ENCODE data around the gene SMYD4. TPM values are rescaled to one million over a fixed set of nuclear protein-coding genes. Genes with fewer than 3 reads are reported as not detected.

SMYD4 gene
- total and polyA plus RNA-seq, 2 donors (not counting 1 experiment from before 2014, with no cell fraction given) = 5.1 to 11.6 TPM

DNA sequence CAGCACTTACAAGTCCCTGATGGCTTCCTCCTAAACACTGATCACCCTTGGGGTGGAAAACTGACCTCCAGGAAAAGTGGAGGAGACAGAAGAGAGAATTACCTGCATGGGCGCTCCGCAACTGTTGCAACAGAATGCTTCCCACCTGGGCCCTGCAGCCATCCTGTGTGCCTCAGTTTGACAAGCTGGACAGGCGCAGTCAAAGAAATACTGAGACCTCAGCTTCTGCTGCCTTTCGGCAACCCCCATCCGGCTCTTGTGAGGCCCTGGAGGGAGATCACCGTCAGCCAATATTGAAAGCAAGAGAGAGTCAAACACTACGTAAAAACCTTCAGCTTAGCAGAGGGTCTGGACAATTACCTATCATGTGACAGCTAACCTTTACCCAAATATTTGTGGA is 43.0 kb downstream of the SMYD4 start:
- TF ChIP-seq EZH2 (IDR thresholded peaks at IDR 0.05; ENCODE audit: low read length, missing control alignments) (no peak), CTCF (conservative IDR thresholded peaks at IDR 0.05 in 1 of 2, IDR thresholded peaks at IDR 0.05 in 1 of 2; ENCODE audit: low read depth in 1 of 2, low read length in 2 of 2) (no peak)
- Histone ChIP-seq H3K79me2 (ENCODE audit: control insufficient read depth, insufficient read depth, low read length) (no peaks in the 10 kb centered on the region), H3K36me3 (ENCODE audit: control insufficient read depth, insufficient read depth, low read length) (peaks cover 2% of the 10 kb centered on the region), H3K9me3 (ENCODE audit: control insufficient read depth, insufficient read depth, low read depth, low read length) (no peaks in the 10 kb centered on the region), H2AFZ (ENCODE audit: low read length) (no peak overlapping the region), H3K9ac (ENCODE audit: insufficient read depth, low read length) (no peak overlapping the region), H3K4me3 (replicated peaks in 1 of 4; ENCODE audit: control extremely low read depth in 1 of 4, insufficient read depth in 1 of 4, low read depth in 3 of 4, low read length in 4 of 4) (no peak overlapping the region), H3K27ac (ENCODE audit: insufficient read depth, low read length) (peak overlapping the region; percentile 84), H3K4me2 (ENCODE audit: extremely low read depth, insufficient read depth, low read length) (peak overlapping the region; percentile 69), H4K20me1 (ENCODE audit: control insufficient read depth, extremely low read depth, insufficient read depth, low read length) (no peaks in the 10 kb centered on the region), H3K4me1 (ENCODE audit: control insufficient read depth, extremely low read depth, insufficient read depth, low read length) (peaks cover 39% of the 10 kb centered on the region), H3K27me3 (ENCODE audit: control insufficient read depth, insufficient read depth, low read length) (no peaks in the 10 kb centered on the region)
- DNase-seq (ENCODE audit: low read depth in 2 of 2) = no peak

DNA sequence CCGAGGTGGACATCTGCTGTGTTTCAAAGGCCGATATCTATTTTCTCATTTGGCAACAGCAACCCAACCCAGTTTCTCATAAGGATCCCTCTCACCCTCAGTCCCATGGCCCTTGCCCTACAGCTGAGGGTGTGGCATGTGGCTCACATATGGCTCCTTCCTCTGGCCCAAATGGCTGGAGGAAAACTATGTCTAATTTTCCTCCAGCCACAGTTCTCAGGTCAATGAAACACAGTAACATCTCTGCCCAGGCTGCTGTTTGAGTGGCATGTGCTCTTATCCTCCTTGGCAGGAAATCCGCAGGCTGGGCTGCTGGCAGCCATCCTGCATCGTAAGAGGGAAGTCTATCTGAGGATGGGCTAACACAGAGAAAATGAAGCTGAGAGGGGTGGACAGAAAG is 43.8 kb downstream of the SMYD4 start:
- Histone ChIP-seq H3K4me3 (replicated peaks in 1 of 4; ENCODE audit: control extremely low read depth in 1 of 4, insufficient read depth in 1 of 4, low read depth in 3 of 4, low read length in 4 of 4) (no peak overlapping the region), H3K9ac (ENCODE audit: insufficient read depth, low read length) (no peak overlapping the region), H3K9me3 (ENCODE audit: control insufficient read depth, insufficient read depth, low read depth, low read length) (no peaks in the 10 kb centered on the region), H3K4me1 (ENCODE audit: control insufficient read depth, extremely low read depth, insufficient read depth, low read length) (peaks cover 39% of the 10 kb centered on the region), H2AFZ (ENCODE audit: low read length) (no peak overlapping the region), H4K20me1 (ENCODE audit: control insufficient read depth, extremely low read depth, insufficient read depth, low read length) (no peaks in the 10 kb centered on the region), H3K36me3 (ENCODE audit: control insufficient read depth, insufficient read depth, low read length) (peaks cover 6% of the 10 kb centered on the region), H3K27me3 (ENCODE audit: control insufficient read depth, insufficient read depth, low read length) (no peaks in the 10 kb centered on the region), H3K79me2 (ENCODE audit: control insufficient read depth, insufficient read depth, low read length) (no peaks in the 10 kb centered on the region), H3K27ac (ENCODE audit: insufficient read depth, low read length) (no peak overlapping the region), H3K4me2 (ENCODE audit: extremely low read depth, insufficient read depth, low read length) (no peak overlapping the region)
- peak in 1 of 2 donors; percentile 76 for DNase-seq (ENCODE audit: low read depth in 2 of 2)
- TF ChIP-seq EZH2 (IDR thresholded peaks at IDR 0.05; ENCODE audit: low read length, missing control alignments) (no peak), CTCF (conservative IDR thresholded peaks at IDR 0.05 in 1 of 2, IDR thresholded peaks at IDR 0.05 in 1 of 2; ENCODE audit: low read depth in 1 of 2, low read length in 2 of 2) (no peak)

DNA sequence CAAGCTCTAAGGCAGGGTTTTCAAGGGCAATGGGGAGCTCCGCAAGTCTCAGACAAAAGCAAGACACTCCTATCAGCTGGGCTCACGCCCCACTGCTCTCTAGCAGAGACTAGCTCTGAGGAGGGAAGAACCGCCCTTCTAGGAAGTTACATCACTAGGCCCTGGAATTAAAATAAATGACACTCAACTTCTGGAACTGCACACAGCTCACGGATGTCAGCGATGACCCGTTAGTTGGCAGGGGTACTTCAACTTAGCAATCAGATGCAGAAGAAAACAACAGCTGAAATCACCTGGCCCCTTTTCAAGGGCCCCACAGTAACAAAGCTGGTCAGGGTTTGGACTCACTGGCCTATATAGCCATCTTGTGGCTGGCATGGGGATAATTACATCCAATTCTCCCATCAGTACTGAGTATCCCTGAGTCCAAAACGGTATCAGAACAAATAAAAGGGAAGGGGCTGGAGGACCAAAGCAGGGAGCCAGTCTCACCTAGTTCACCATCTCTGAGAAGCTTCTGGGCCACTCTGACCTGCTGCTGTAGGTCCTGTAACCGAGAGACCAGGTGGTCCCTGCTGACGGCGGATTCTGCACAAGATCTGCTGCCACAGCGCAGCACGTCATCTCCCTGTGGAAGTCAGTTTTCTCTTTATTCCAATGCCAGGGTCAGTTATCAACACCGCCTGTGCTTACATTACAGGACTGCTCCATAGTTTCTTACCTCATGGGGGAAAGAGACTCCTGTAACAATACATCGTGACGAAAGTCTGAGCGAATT is 45.7 kb downstream of the SMYD4 start:
- no peak overlapping the region for H3K4me3 ChIP-seq (replicated peaks in 1 of 4; ENCODE audit: control extremely low read depth in 1 of 4, insufficient read depth in 1 of 4, low read depth in 3 of 4, low read length in 4 of 4)
- peak overlapping the region; percentile 88 for H3K27ac ChIP-seq (ENCODE audit: insufficient read depth, low read length)
- peak; percentile 81 to 98 for DNase-seq (ENCODE audit: low read depth in 2 of 2)
- H3K27me3 ChIP-seq (ENCODE audit: control insufficient read depth, insufficient read depth, low read length) = no peaks in the 10 kb centered on the region
- peak; percentile 82 to 87 for TF ChIP-seq CTCF (conservative IDR thresholded peaks at IDR 0.05 in 1 of 2, IDR thresholded peaks at IDR 0.05 in 1 of 2; ENCODE audit: low read depth in 1 of 2, low read length in 2 of 2)
- TF ChIP-seq EZH2 (IDR thresholded peaks at IDR 0.05; ENCODE audit: low read length, missing control alignments) = no peak
- no peak overlapping the region for H2AFZ ChIP-seq (ENCODE audit: low read length)
- H3K79me2 ChIP-seq (ENCODE audit: control insufficient read depth, insufficient read depth, low read length) = no peaks in the 10 kb centered on the region
- no peaks in the 10 kb centered on the region for H3K9me3 ChIP-seq (ENCODE audit: control insufficient read depth, insufficient read depth, low read depth, low read length)
- peaks cover 46% of the 10 kb centered on the region for H3K4me1 ChIP-seq (ENCODE audit: control insufficient read depth, extremely low read depth, insufficient read depth, low read length)
- H4K20me1 ChIP-seq (ENCODE audit: control insufficient read depth, extremely low read depth, insufficient read depth, low read length) = no peaks in the 10 kb centered on the region
- peak overlapping the region; percentile 70 for H3K4me2 ChIP-seq (ENCODE audit: extremely low read depth, insufficient read depth, low read length)
- no peak overlapping the region for H3K9ac ChIP-seq (ENCODE audit: insufficient read depth, low read length)
- peaks cover 6% of the 10 kb centered on the region for H3K36me3 ChIP-seq (ENCODE audit: control insufficient read depth, insufficient read depth, low read length)

Data from fibroblast of lung (primary cell).